Measurements from ENCODE around the gene FHIT. TPM values are rescaled to one million over a fixed set of nuclear protein-coding genes. Genes with fewer than 3 reads are reported as not detected.

FHIT gene
- total RNA-seq, 1 donor from 2014 or later, result 5.7 TPM

DNA sequence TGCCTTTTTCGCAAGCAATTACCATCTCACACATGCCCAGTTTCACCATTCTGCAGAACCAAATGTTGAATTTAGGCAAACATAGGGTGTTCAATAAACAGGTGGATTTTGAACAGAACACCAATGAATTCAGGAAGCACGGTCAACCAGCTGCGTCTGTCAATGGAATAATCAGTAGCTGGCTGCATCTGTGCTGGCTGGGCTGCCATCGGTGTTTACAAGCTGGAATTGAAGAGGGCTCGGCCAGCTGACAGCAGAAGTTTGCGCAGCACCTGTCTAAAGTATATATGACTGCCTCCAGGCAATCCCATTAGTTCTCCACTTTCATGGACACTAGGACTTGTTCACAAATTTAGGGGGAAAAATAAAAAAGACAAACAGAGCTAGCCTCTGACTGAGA, 1205.0 kb downstream of the FHIT start:
- H3K4me3 ChIP-seq, result no peak overlapping the region
- no peak for DNase-seq (ENCODE audit: low spot score)
- no peaks in the 10 kb centered on the region for H3K36me3 Mint-ChIP-seq
- H3K27me3 ChIP-seq, result no peaks in the 10 kb centered on the region
- peaks cover 2% of the 10 kb centered on the region for H3K27me3 Mint-ChIP-seq (ENCODE audit: insufficient read depth, low read depth)
- H3K27ac ChIP-seq, result no peak overlapping the region
- H3K9me3 Mint-ChIP-seq, result peaks cover 7% of the 10 kb centered on the region
- no peak overlapping the region for H3K4me3 Mint-ChIP-seq
- no peaks in the 10 kb centered on the region for H3K79me2 ChIP-seq (ENCODE audit: low read depth)
- no peaks in the 10 kb centered on the region for H3K4me1 ChIP-seq
- H4K20me1 ChIP-seq (ENCODE audit: low read depth), result no peaks in the 10 kb centered on the region
- no peak for TF ChIP-seq EZH2phosphoT487 (IDR thresholded peaks at IDR 0.05)
- no peak for TF ChIP-seq EZH2 (IDR thresholded peaks at IDR 0.05)
- TF ChIP-seq, protein P1, sequence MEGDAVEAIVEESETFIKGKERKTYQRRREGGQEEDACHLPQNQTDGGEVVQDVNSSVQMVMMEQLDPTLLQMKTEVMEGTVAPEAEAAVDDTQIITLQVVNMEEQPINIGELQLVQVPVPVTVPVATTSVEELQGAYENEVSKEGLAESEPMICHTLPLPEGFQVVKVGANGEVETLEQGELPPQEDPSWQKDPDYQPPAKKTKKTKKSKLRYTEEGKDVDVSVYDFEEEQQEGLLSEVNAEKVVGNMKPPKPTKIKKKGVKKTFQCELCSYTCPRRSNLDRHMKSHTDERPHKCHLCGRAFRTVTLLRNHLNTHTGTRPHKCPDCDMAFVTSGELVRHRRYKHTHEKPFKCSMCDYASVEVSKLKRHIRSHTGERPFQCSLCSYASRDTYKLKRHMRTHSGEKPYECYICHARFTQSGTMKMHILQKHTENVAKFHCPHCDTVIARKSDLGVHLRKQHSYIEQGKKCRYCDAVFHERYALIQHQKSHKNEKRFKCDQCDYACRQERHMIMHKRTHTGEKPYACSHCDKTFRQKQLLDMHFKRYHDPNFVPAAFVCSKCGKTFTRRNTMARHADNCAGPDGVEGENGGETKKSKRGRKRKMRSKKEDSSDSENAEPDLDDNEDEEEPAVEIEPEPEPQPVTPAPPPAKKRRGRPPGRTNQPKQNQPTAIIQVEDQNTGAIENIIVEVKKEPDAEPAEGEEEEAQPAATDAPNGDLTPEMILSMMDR (IDR thresholded peaks at IDR 0.05), result no peak
- H3K4me1 Mint-ChIP-seq, result no peaks in the 10 kb centered on the region
- H3K9ac ChIP-seq, result no peak overlapping the region
- H3K27ac Mint-ChIP-seq, result no peak overlapping the region
- no peak overlapping the region for H3K4me2 ChIP-seq
- H3F3A ChIP-seq (ENCODE audit: low read depth), result no peaks in the 10 kb centered on the region
- H3K36me3 ChIP-seq, result no peaks in the 10 kb centered on the region
- H3K9me3 ChIP-seq (ENCODE audit: low read depth), result no peaks in the 10 kb centered on the region
- no peak overlapping the region for H2AFZ ChIP-seq (replicated peaks)

DNA sequence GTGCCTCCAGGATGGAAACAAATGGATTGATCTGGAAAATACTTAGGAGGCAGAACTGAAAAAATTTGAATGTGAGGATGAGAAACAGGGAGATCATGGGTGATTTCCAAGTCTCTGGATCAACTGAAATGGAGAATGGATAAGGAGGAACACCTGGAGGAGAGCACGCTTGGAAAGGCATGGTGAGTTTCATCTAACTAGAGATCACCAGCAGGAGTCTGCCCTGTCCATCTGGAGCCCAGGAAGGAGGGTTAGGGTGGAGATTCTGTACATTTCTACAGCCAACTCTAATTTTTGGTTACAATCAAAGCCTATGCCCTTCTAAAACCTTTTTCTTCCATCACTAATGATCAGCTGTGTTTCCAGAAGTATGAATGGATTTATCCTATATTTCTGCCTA, 1205.6 kb downstream of the FHIT start:
- Mint-ChIP-seq H3K36me3 (no peaks in the 10 kb centered on the region), H3K9me3 (peaks cover 7% of the 10 kb centered on the region), H3K27ac (no peak overlapping the region), H3K4me3 (no peak overlapping the region), H3K27me3 (ENCODE audit: insufficient read depth, low read depth) (peaks cover 2% of the 10 kb centered on the region), H3K4me1 (no peaks in the 10 kb centered on the region)
- H2AFZ ChIP-seq (replicated peaks), result no peak overlapping the region
- no peaks in the 10 kb centered on the region for H3F3A ChIP-seq (ENCODE audit: low read depth)
- H3K9ac ChIP-seq, result no peak overlapping the region
- H3K4me3 ChIP-seq, result no peak overlapping the region
- no peaks in the 10 kb centered on the region for H3K36me3 ChIP-seq
- no peak overlapping the region for H3K27ac ChIP-seq
- H3K4me2 ChIP-seq, result no peak overlapping the region
- no peaks in the 10 kb centered on the region for H4K20me1 ChIP-seq (ENCODE audit: low read depth)
- TF ChIP-seq EZH2 (IDR thresholded peaks at IDR 0.05) (no peak), EZH2phosphoT487 (IDR thresholded peaks at IDR 0.05) (no peak)
- TF ChIP-seq, protein P1 (IDR thresholded peaks at IDR 0.05), result no peak
- no peaks in the 10 kb centered on the region for H3K9me3 ChIP-seq (ENCODE audit: low read depth)
- DNase-seq (ENCODE audit: low spot score), result no peak
- no peaks in the 10 kb centered on the region for H3K4me1 ChIP-seq
- H3K79me2 ChIP-seq (ENCODE audit: low read depth), result no peaks in the 10 kb centered on the region
- H3K27me3 ChIP-seq, result no peaks in the 10 kb centered on the region

DNA sequence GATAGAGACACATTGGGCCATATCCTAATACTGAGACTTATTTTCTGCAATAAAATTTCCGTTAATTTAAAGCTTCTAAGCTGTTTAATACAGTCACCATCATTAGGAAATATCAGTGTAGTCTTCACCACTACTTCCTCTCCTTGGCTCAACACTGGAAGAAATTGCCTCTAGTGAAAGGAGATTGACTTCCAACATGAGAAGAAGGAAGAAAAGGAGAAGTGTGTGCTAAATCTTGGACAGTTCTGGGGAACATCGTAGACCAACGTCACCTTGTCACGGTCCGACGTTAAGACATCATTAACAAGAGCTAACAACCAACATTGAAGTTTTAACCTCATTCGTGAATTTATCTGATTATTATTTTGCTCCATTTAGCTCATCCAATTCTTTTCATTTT, 1214.4 kb downstream of the FHIT start:
- Histone ChIP-seq H2AFZ (replicated peaks) (no peak overlapping the region), H3K9ac (no peak overlapping the region), H3F3A (ENCODE audit: low read depth) (no peaks in the 10 kb centered on the region), H3K27me3 (no peaks in the 10 kb centered on the region), H3K9me3 (ENCODE audit: low read depth) (no peaks in the 10 kb centered on the region), H3K79me2 (ENCODE audit: low read depth) (no peaks in the 10 kb centered on the region), H3K27ac (no peak overlapping the region), H3K4me1 (no peaks in the 10 kb centered on the region), H3K36me3 (no peaks in the 10 kb centered on the region), H3K4me2 (no peak overlapping the region), H3K4me3 (no peak overlapping the region), H4K20me1 (ENCODE audit: low read depth) (no peaks in the 10 kb centered on the region)
- H3K27ac Mint-ChIP-seq, result no peak overlapping the region
- no peaks in the 10 kb centered on the region for H3K36me3 Mint-ChIP-seq
- H3K4me3 Mint-ChIP-seq, result no peak overlapping the region
- H3K9me3 Mint-ChIP-seq, result no peaks in the 10 kb centered on the region
- TF ChIP-seq EZH2phosphoT487 (IDR thresholded peaks at IDR 0.05) (no peak), EZH2 (IDR thresholded peaks at IDR 0.05) (no peak)
- TF ChIP-seq, protein P1 (IDR thresholded peaks at IDR 0.05), result no peak
- H3K27me3 Mint-ChIP-seq (ENCODE audit: insufficient read depth, low read depth), result peaks cover 5% of the 10 kb centered on the region
- H3K4me1 Mint-ChIP-seq, result no peaks in the 10 kb centered on the region
- DNase-seq (ENCODE audit: low spot score), result no peak

Measured in neural progenitor cell (in vitro differentiated cells).